Stimulated activated CD4-positive, alpha-beta T cell treated with anti-CD3 and anti-CD28 coated beads, Interleukin-2, amount 100 ng/mL, for 24 hours (primary cell): ENCODE results near the gene DPM2.
A peak's percentile ranks its signal among the peaks of the same experiment; 100 is the strongest.

Experiments used
- DNase-seq, 2 donors: peaks; one replicate each; pipeline ENCODE4 v3.0.0-alpha.2; 2020

The DPM2 gene

DNA sequence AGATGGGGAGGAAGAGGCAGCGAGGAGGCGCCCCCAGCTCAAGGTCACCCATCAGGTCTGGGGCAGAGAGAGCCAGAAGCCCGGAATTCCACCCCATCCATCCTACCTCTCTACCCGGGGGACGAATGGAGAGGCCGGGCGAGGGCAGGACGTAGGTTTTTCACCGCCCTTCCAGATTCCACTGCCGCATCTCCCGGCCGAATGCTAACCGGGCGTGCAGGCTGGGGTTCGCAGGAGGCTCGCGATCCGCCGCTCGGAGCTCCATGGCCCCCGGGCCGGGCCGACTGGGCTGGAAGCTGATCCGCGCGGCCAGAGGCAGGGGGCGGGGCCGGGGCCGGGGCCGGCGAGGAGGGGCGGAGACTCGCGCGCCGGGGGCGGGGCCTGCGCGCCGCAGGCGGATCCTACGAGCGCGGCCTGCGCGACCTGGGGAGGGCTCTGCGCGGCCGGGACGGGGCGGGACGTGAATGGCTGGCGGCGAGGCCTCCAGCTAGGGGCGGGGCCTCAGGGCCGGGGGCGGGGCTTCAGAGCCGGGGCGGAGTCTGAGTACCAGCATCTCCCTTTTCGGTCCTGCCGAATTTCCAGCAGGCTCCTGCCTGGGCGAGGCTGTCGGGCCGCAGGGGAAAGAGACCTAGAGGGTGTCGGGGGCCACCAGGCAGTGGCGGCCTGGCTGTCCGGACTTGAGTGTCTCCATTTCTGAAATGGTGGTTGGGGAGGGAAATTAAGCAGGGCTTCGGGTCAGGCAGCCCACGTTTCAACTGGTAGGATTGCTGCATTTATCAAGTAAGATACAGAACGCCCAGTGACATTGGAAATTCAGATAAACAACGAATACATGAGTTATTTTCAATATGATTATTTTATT, 20.7 kb downstream of the DPM2 start, which contains the start of gene ST6GALNAC4:
ST6GALNAC4 (minus strand) TSS at position 322 of the 862 bp plus-strand sequence. CDS start 622 bp downstream, outside the sequence.
- DNase-seq = peak; percentile 97

DNA sequence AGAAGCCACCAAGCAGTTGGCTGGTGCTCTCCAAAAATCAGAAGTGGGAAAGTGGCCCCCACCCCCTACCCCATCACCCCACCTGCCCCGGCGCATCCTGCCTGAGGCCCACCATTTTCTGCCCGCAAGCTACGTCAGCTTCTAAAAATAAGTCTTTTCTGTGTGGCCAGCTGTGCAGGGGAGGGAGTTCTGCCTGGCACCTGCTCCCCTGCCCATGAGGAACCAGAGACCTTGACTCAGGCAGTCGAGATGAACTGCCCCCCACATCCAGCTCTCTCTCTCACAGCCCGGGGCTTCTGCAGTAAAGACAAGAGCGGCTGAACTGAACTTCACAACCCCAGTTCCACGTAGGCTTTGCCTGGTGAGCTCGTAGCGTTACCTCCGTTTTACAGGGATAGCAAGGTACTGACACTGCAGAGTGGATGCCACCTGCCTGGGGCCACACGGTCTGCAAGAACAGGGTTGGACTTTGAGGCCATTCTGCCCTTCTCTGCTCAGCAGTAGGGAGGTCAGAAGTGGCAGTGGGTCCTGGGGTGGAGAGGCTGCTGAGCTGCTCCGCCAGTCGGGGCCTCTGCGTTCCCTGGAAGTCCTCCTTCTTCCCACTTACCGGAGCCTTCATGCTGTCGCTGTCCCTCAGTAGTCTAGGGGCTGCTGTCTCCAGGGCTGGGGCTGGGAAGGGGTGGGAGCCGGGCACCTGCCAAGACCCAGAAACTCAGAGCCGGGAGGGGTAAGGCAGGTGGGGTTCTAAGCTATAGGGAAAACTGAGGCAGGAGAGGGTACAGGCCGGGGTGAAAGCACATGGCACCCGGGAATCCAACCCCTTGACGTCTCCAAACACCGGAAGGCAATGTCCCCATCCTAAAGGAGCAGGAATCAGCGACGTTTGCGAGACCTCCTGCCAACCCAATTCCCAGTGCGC, 21.6 kb downstream of the DPM2 start:
- DNase-seq = peak; percentile 16 to 22

DNA sequence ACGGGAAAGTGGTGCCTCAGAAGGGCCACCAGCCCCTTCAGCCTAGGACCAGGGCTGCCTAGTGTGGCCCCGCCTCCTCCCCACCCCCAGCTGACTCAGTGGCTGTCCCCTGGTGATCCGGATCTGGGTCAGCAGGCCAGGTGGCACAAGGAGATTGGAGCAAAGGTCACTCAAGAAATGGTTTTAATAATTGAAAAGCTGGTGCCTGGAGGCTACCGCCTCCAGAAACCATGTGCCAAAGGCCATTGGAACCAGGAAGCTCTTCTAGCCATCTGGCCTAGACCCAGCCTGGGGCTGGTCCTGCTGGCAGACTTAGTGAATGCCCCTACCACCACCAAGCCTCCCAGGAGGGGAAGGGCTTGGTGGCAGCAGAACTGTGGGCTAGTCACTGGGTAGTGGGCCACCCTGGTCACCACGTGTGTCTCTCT, 22.3 kb downstream of the DPM2 start:
- DNase-seq = peak; percentile 16 to 25

DNA sequence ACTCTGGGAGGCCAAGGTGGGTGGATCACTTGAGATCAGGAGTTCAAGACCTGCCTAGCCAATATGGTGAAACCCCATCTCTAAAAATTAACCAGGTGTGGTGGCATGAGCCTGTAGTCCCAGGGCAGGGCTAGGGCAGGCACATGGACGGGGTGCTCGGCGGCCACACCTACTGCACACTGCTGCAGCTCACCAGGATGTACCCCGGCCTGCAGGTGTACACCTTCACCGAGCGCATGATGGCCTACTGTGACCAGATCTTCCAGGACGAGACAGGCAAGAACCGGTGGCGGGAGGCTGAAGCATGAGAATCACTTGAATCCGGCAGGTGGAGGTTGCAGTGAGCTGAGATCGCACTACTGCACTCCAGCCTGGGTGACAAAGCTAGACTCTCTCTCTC, 24.0 kb downstream of the DPM2 start:
- DNase-seq = no peak

DNA sequence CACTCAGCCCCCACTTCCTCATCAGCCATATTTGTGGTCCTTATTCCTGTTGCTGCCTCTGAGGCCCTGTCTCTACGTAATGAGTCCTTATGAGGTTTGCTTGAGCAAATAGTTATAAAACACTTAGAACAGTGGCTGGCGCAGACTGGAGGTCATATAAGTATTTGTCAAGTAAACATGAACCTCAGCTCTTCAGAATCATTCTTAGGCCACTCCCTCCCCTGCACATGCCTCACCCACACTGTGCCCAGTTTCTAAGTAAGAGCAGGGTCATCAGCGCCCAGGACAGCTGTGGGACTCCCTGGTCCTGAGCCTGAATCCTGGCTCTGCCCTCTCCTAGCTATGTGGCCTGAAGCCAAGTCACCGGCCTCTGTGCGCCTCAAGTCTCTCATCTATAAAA, 24.8 kb downstream of the DPM2 start:
- DNase-seq = no peak

DNA sequence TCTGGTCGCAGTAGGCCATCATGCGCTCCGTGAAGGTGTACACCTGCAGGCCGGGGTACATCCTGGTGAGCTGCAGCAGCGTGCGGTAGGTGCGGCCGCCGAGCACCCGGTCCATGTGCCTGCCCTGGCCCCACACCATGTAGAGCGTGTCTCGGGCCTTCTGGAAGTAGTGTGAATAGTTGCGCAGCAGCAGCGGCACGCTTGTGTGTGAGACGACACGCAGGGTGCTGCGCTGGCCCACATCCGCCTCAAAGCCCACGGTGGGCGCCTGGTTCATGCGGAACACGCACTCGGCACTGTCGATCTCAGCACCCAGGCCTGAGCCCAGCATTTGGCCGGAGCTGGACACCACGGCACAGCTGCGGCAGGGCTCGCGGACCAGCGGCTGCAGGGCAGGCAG, 25.4 kb downstream of the DPM2 start:
- DNase-seq = no peak

DNA sequence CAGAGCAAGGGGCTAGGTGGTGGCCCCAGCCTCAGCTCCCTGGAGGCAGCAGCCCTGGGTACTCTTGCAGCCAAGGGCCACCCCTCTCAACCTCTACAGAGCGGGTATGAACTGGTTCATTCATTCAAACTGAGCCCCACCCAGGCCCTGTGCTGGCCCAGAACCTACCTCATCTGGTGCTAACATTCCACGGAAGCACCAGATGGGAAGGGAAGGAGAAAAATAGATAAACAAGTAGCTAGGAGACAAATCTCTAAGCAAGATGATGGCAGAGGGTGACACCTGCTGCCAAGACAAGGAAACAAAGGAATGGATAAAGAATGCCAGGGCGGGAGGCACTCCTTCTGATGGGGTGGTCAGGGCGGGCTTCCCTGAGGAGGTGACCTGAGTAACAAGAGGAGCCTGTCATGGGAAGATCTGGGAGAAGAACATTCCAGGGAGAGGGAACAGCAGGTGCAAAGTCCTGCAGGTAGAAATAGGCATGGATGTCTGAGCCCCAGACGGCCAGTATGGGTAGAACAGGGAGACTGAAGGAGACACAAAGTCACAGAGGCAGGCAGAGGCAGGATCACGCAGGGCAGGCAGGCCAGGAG, 26.9 kb downstream of the DPM2 start:
- no peak for DNase-seq

DNA sequence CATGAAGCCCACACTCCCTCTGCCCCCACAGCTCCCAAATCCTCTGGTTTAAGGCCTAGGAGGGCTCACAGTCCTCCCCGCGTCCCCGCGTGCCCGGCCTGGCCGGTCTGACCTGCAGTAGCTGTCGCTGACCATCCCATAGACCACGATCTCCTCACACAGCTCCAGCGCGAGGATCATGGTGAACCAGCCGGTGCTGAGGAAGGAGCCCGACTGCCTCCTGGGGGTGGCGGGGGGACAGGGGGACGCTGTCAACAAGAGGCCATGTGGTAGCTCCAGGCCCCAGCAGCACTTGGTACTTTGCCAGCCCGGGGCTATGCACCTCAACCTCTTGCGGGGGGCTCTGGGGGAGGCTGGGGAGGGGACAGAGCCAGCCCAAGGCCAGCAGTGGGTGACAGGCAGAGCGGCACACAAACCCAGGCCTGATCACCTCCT, 27.8 kb downstream of the DPM2 start:
- DNase-seq = no peak

DNA sequence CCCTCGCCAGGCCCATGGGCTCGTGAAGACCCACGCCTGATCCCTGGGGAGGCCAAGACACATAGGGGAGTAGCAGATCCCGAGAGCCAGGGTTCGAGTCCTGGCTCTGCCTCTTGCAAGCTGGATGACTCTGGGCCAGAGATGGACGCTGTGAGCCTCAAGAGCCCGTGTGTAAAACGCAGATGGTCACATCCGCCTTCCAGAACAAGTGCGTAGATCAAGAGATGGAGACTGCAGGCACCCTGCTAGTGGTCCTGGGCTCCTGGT, 29.1 kb downstream of the DPM2 start:
- DNase-seq = no peak

DNA sequence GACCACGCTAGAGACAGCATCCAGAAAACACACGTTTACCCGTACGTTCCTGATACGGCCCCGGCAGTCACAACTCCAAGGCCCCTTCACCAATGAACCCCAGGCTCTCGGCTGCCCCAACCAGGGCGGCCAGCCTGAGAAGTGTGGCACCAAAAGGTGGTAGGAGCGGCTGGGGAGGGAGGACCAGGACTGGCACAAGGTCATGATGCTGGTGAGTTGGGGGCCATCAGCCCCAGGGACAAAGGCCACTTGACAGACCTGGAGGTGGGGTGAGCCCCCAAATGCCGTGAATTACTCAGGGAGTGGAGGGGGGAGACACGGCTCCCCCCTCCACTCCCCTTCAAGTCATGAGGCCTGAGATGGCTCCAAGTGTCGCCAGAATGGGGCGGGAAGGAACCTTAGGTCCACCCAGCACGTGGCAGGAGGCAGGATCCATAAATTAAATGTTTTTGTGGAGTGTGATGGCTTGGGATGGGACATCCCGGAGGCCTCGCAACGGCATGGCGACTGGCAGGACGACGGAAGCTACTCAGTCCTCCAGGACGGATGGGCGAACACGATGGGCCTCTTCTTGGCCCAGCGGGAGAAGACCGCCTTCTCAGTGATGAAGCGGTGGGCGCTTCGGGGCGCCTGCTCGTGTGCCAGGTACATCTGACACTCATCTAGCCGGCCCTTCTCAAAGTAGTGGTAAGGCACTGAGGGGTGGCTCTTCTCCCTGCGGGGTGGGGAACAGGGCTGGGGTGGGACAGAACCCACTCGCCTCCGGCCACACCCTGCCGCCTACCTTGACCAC, 29.6 kb downstream of the DPM2 start:
- DNase-seq = no peak

DNA sequence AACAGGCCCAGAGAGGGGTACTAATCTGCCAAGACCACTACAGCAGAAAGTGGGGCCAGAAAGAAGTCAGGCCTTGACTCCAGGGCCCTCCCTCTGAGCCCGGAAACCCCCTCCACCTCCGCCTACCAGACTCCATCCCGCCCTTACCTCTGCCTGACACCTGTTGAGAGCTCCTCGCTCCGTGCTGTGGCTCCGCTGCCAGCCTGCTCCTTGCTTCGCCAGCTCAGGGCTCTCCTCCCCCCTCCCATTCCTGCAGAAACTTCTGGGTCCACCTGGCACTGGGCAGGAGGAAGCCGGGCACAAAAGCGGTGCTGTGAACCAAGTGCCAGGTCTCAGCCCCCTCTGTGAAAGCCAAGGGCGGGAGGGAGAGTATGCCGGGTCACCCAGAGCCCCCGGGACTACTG, 31.9 kb downstream of the DPM2 start:
- peak; percentile 52 to 68 for DNase-seq

DNA sequence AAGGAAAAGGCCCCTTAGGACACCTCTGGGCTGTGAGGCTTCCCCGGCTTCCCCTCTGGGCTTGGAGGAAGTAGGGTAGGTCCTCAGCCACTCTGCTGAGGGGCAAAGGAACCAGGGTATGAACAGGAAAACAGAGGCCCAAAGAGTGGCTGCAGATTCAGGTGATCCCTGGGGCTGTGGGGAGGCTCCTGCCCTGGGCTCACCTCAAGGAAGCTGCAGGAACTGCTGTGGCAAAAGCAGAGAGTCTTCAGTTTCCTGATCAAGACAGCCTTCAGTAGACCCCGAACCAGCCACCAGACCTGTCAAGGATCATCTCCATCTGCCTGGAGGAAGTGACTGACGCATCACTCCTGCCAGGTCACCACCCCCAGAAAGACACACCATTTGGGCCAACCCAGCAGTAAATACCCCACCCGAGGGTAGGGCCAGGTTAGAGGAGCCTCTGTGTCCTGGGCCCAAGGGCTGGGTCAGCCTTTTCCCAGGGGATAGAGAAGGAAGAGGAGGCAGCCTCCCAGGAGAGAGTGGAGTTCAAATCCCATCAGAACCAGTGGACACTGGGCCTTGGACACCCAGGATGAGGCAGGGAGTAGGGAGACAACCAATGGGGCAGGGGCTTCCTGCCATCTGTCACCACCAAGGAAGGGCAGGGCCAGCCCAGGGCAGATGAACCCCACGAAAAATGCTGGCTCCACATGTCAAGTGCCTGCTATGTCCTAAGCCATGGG, 32.5 kb downstream of the DPM2 start:
- peak; percentile 57 to 61 for DNase-seq

DNA sequence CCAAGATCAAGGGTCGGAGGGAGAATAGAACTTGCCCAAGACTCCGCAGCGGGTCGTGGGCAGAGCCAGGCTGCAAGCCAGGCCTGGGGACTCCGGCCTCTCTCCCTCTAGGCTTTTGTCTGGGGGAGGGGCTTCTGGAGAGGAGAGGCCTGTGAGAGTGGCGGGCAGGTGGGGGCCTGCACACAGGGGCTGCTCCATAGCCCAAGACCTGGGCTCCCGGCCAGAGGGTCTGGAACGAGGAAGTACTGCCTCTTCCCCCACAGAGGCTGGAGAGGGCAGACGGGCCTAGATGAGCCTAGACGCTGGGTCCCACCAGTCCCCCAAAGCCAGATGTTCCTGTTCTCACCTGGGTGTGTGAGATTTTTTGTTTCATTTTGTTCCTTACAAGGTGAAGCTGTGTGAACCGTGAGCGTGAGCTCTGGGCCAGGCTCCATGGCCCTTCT, 33.1 kb downstream of the DPM2 start:
- DNase-seq = peak; percentile 24 to 33

DNA sequence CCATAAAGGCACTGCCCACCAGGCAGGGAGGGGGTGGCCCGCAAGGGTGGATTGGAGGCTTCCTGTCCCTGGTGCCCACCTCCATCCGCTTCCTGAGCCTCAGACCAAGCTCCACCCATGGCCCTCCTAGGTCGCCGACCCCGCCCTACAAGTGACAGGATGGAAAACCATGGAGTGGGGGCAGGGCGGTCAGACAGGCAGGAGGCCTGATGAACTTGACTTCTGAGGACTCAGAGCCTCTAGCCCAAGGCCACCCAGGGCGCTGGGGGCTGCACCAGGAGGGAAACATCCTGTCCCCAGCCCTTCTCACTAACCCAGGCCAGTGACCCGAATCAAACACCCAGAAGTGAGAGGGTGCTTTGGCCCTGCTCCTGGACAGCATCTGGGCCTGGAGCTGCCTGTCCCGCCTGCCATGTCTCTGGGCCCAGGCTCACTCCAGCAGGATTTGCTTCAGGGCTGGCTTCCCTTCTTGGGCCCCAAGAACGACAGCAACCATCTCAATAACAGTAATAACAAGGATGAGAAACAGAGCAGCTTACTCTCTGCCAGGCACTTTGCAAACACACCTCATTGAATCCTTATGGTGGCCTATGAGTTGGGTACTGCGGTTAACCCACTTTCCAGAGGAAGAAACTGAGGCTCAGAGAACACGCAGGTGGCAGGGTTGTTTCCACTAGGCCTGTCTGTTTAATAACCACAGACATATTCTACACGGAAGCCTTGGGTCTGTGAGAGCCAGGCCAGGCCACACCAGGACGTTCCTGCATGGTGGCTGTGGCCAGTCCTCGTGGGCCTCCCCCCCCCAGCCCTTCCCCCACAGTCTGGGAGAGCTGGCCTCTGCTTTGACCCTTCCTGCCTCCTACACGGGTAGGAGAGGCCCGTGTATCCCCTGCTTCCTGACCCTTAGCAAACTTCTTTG, 33.8 kb downstream of the DPM2 start:
- peak; percentile 80 to 91 for DNase-seq

DNA sequence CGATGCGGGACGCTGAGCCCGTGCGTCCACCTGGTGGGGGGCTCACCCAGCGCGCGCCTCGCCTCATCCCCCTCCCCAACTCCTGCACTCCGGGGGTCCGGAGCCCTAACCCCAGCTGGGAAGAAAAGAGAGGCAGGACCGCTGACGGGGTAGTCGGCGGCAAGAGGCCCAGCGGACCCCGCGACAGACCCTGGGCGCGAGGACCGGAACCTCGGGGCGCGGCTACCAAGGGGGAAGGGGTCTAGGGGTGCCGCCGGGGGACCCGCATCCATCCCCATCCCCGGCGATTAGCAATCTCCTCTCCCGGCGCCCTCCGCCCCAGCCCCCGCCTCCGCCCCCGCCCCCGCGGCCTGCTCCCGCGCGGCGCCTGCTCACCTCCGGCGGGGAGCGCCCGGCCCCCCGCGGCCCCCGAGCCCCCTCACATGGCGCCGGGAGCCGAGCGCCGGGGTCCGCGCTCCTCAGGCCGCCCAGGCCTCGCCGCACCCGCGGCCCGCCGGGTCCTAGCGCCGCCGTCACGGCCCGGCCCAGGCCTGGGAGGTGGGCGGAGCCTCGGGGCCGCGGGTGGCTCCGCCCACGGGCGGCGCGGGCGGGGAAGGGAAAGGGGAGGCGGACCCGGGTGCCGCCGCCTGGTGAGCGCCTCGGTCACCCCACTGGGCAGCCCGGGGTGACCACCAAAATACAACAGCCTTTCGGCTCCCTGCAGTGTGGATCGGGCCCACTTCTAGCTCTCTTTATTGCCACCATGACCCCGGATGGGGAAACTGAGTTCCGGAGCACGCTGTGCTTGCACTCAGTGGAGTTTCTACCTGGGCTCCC, 38.3 kb downstream of the DPM2 start, which contains the start of gene ST6GALNAC6:
ST6GALNAC6 (minus strand) TSS at position 476 of the 816 bp plus-strand sequence. CDS start 1,622 bp downstream, outside the sequence.
- peak; percentile 76 to 83 for DNase-seq

DNA sequence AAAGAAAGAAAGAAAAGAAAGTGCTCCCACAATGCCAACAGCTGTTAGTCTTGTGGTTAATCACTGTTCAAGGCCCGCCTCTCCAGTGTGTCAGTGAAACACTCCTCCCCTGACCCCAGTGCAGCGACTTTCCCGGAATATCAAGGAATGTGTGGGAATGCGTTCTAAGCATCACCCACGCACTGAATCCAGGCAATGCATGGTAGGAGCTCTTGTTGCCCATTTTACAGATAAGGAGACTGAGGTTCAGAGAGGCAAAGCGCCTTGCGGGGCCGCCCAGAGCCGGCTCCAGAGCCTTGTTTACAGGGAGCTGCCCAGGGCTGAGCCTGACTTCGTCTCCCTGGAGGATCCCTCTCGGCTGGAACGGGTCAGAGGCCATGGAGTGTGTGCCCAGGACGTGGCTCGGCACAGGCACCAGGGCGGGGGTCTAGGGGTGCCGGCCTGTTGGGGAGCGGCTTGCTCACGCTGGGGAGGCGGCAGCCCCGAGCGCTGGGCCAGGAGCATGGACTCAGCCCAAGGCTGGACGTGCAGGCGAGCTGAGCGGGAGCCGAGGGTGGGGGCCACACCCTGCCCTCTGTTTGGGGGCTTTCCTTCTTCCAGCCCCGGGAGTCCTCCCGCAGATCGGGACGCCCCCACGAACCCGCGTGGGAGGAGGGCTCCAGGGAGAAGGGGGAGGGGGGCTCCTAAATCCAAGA, 39.1 kb downstream of the DPM2 start:
- no peak for DNase-seq

DNA sequence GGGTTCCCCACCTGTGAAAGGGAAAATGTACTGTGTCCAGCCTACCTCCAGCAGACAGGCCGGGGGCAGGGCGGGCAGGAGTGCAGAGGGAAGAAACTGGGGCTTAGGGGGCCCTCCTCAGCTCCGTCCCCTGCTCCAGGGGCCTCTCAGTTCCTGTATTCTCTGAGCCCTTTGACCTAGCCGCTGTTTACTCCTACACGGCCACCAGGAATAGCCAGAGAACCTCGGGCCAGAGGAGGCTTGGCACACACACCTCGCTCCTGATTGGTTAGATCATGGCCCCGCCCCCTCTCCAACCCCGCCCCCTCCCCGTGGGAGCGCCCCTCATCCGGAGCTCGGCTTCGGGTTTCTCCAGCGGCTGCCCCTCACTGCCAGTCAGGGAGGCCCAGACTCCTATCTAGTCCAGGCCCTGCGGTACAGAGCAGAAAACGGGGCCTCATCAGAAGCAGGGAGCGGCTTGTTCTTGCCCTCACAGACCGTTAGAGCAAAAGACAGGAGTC, 40.4 kb downstream of the DPM2 start:
- DNase-seq = peak in 1 of 2 donors; percentile 46

DNA sequence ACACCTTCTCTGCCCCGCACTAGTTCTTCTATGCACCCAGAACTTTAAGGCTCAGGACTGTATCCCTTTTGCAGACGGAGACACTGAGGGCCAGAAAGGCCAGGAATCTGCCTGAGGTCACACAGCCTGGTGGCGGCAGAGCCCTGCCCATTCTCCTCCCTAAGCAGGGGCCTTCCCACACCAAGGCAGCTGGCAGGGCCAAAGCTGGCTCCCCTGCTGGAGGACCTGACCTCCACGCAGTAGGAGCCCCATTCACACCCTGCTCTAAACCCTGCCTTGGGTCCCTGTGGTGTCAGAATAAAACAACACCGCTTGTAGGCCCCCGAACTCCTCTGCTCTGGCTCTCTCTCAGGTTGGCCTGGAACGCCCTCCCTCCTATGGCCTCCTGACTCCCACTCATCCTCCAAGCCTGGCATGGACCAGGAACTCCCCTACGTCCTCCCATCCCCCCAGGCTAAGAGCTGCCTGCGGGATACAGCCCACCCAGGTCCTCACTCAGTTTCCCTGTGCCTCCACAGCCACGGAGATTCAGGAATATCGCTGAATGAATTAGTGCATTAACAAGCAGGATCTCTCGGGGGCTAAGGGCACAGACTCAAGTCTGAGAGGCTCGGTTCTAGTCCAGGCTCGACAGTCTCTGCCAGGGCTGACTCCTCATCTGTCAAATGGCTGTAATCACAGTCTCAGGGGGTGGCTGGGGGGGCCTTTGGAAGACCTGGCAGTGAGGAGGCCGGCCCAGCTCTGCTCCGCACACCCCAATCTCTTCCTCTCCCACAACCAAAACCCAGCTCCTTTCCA, 41.1 kb downstream of the DPM2 start:
- no peak for DNase-seq
